HepG2 (cell line): Measurements from ENCODE around the gene PSMB2. TPM values are rescaled to one million over a fixed set of nuclear protein-coding genes. Genes with fewer than 3 reads are reported as not detected.

Experiments used
- ATAC-seq: fragments of 200-7000 bp; cut with Tn5 transposase; 3 replicates; pipeline ENCODE4 v1.9.1; 2020; ENCODE audit warnings: mild to moderate bottlenecking, moderate library complexity
- BruUV-seq: library from RNA; stranded (reverse); fragments of 400-500 nt; replicated peaks from 2 replicates; lab custom pipeline; 2021; lab: Mats Ljungman, UMichigan
- CTCF ChIA-PET: fragments of 300-600 bp; formaldehyde crosslinking; extraction: SDS; loops from one replicate; lab custom pipeline; 2021; ENCODE audit warnings: low total read pairs, inconsistent platforms, low intra/inter-chr PET ratio; lab: Yijun Ruan, JAX
- POLR2A ChIA-PET: fragments of 350-600 bp; sonication (Branson Sonifier 250); formaldehyde crosslinking; loops from one replicate; lab custom pipeline; 2020; ENCODE audit warnings: antibody characterized with exemption, inconsistent platforms; lab: Yijun Ruan, JAX
- DNase-seq: peaks from one replicate; pipeline ENCODE4 v3.0.0-alpha.2; 2015; ENCODE audit warnings: low spot score
- FAIRE-seq: peaks from 3 replicates; lab custom pipeline; 2011; peaks lifted over from hg19 to GRCh38; lab: Jason Lieb, UNC
- H2AFZ ChIP-seq: one replicate; pipeline ENCODE4 v1.6.1; 2011; ENCODE audit warnings: low read length, inconsistent platforms
- H3K27ac ChIP-seq: fragments of 300-600 bp; 3 replicates; pipeline ENCODE4 v1.8.0; 2011; ENCODE audit warnings: mixed run types, mild to moderate bottlenecking, mixed read lengths, low read length, inconsistent platforms; ENCODE audit not compliant: insufficient read depth; ENCODE audit errors: extremely low read length
- H3K27me3 ChIP-seq, 2 experiments: fragments of 200-600 bp in 1 of 2; 2 replicates in 1 of 2; 3 replicates in 1 of 2; pipeline versions ENCODE4 v1.6.0 to v1.8.0; 2011; ENCODE audit warnings: low read length in 2 of 2, mild to moderate bottlenecking in 2 of 2, moderate library complexity in 2 of 2, inconsistent platforms in 1 of 2; ENCODE audit not compliant: insufficient read depth in 2 of 2, control insufficient read depth in 1 of 2
- H3K36me3 ChIP-seq, 2 experiments: fragments of 200-600 bp in 1 of 2; replicated peaks in 1 of 2; 2 replicates in 1 of 2; 3 replicates in 1 of 2; pipeline versions ENCODE4 v1.5.1 to v1.8.0; 2011; ENCODE audit warnings: low read length in 2 of 2, inconsistent platforms in 1 of 2; ENCODE audit not compliant: insufficient read depth in 2 of 2, control insufficient read depth in 1 of 2
- H3K4me1 ChIP-seq: 2 replicates; pipeline ENCODE4 v1.5.1; 2012; ENCODE audit warnings: low read length, inconsistent platforms; ENCODE audit not compliant: insufficient read depth
- H3K4me2 ChIP-seq: 2 replicates; pipeline ENCODE4 v1.6.0; 2011; ENCODE audit warnings: low read depth, low read length, inconsistent platforms
- H3K4me3 ChIP-seq, 3 experiments: fragments of 200-600 bp in 1 of 3; sonication (generic), shearing (Covaris generic) in 1 of 3; replicated peaks in 1 of 3; 2 replicates each; pipeline ENCODE4 v1.5.1; 2011 to 2016; ENCODE audit warnings: low read length in 3 of 3, inconsistent platforms in 2 of 3, low read depth in 2 of 3, mild to moderate bottlenecking in 2 of 3, control low read depth in 1 of 3, mixed read lengths in 1 of 3; ENCODE audit not compliant: insufficient read depth in 1 of 3
- H3K79me2 ChIP-seq: one replicate; pipeline ENCODE4 v1.6.1; 2011; ENCODE audit warnings: low read length, inconsistent platforms; ENCODE audit not compliant: insufficient read depth
- H3K9ac ChIP-seq: 2 replicates; pipeline ENCODE4 v1.6.0; 2011; ENCODE audit warnings: mild to moderate bottlenecking, low read depth, low read length, inconsistent platforms; ENCODE audit not compliant: insufficient read depth
- H3K9me3 ChIP-seq: 2 replicates; pipeline ENCODE4 v1.5.1; 2012; ENCODE audit warnings: mild to moderate bottlenecking, low read length
- H4K20me1 ChIP-seq: 2 replicates; pipeline ENCODE4 v1.6.0; 2011; ENCODE audit warnings: inconsistent platforms, mild to moderate bottlenecking, low read length, moderate library complexity; ENCODE audit not compliant: insufficient read depth
- BORCS8-MEF2B ChIP-seq: sonication (generic); formaldehyde crosslinking; IDR thresholded peaks from 2 replicates; pipeline ENCODE4 v1.8.0; 2022; ENCODE audit warnings: mild to moderate bottlenecking, missing genetic modification reagents
- FOSL1 ChIP-seq: sonication (generic); formaldehyde crosslinking; IDR thresholded peaks from 2 replicates; pipeline ENCODE4 v1.9.0; 2021; ENCODE audit warnings: missing genetic modification reagents, borderline replicate concordance
- GABPB1 ChIP-seq: IDR thresholded peaks from 2 replicates; pipeline ENCODE4 v1.6.1; 2016; ENCODE audit warnings: mild to moderate bottlenecking, missing genetic modification reagents, moderate library complexity, missing compliant biosample characterization
- HNRNPUL1 ChIP-seq: fragments of 200-400 bp; formaldehyde crosslinking; IDR thresholded peaks from 2 replicates; pipeline ENCODE4 v1.6.1; 2017; ENCODE audit warnings: low read depth, mild to moderate bottlenecking, low read length, moderate library complexity
- NCOR1 ChIP-seq: fragments of 200-600 bp; sonication (generic); IDR thresholded peaks from 2 replicates; pipeline ENCODE4 v1.7.0; 2017; ENCODE audit warnings: antibody characterized with exemption, low read length, borderline replicate concordance
- NR1H2 ChIP-seq: sonication (generic); formaldehyde crosslinking; IDR thresholded peaks from 2 replicates; pipeline ENCODE4 v1.8.1; 2022; ENCODE audit warnings: low read depth, missing genetic modification reagents, borderline replicate concordance
- POLR2A ChIP-seq, 2 experiments: IDR thresholded peaks; 2 replicates each; pipeline ENCODE4 v1.6.1; 2011; ENCODE audit warnings: low read depth in 2 of 2, low read length in 2 of 2, mild to moderate bottlenecking in 1 of 2, moderate library complexity in 1 of 2; ENCODE audit not compliant: insufficient read depth in 1 of 2
- ZMYM2 ChIP-seq: sonication (generic); formaldehyde crosslinking; IDR thresholded peaks from 2 replicates; pipeline ENCODE4 v1.8.0; 2022; ENCODE audit warnings: mild to moderate bottlenecking, missing genetic modification reagents
- ZNF557 ChIP-seq: sonication (generic); formaldehyde crosslinking; IDR thresholded peaks from 2 replicates; pipeline ENCODE4 v1.4.0; 2020; ENCODE audit warnings: missing genetic modification reagents
- ZNF670 ChIP-seq: sonication (generic); formaldehyde crosslinking; IDR thresholded peaks from 2 replicates; pipeline ENCODE4 v1.8.0; 2022; ENCODE audit warnings: mild to moderate bottlenecking, missing genetic modification reagents, borderline replicate concordance
- ZNF713 ChIP-seq: sonication (generic); formaldehyde crosslinking; IDR thresholded peaks from 2 replicates; pipeline ENCODE4 v1.4.0; 2020; ENCODE audit warnings: mild to moderate bottlenecking, missing genetic modification reagents
- WGBS: methylation state at CpG from one replicate; pipeline ENCODE4 v1.1.6; 2017; ENCODE audit warnings: low lambda C conversion rate; 5-methylcytosine and 5-hydroxymethylcytosine counted together
- in situ Hi-C: cut with HindIII; loops from 2 replicates; pipeline ENCODE4 v1.10.0; 2017; ENCODE audit warnings: low pct_unique_long_range_greater_than_20kb; ENCODE audit not compliant: extremely low pct_ligation_motif_present
- intact Hi-C: fragments of 100-400 bp; cut with micrococcal nuclease; formaldehyde crosslinking; loops from one replicate; pipeline ENCODE4 v1.10.0; 2022; ENCODE audit not compliant: unreplicated experiment
- polyA plus RNA-seq, 8 experiments: library from polyadenylated mRNA; depleted of rRNA in 3 of 8; stranded (reverse) in 7 of 8; unstranded in 1 of 8; fragments of >200 nt; fragmentation: Illumina TruSeq in 4 of 8; extraction: Trizol in 4 of 8; gene quantifications; 2 replicates each; pipeline versions ENCODE4 v1.2.1 to v1.2.3, GENCODE V29; 2011 to 2016; ENCODE audit warnings: low read depth in 4 of 8, missing spikeins in 1 of 8, mixed read lengths in 1 of 8; ENCODE audit not compliant: insufficient read depth in 1 of 8
- total RNA-seq, 5 experiments: library from RNA; depleted of rRNA; stranded (reverse); fragments of >200 nt; fragmentation: Illumina TruSeq; extraction: Trizol; gene quantifications; 2 replicates each; pipeline ENCODE4 v1.2.3, GENCODE V29; 2016; ENCODE audit warnings: low read depth in 1 of 5
- TF ChIP-seq, protein P1 (sequence below): sonication (generic); formaldehyde crosslinking; IDR thresholded peaks from 2 replicates; pipeline ENCODE4 v1.5.0; 2020; ENCODE audit warnings: mild to moderate bottlenecking, missing genetic modification reagents
- TF ChIP-seq, protein P2 (sequence below): fragments of 450-650 bp; IDR thresholded peaks from 2 replicates; pipeline ENCODE4 v1.6.1; 2017; ENCODE audit warnings: mild to moderate bottlenecking
- TF ChIP-seq, protein P3 (sequence below): IDR thresholded peaks from 2 replicates; pipeline ENCODE4 v1.6.1; 2016; ENCODE audit warnings: mild to moderate bottlenecking

Gene PSMB2
- total and polyA plus RNA-seq, 2 of the 13 experiments (the other 11 are each of a cell fraction or from before 2014, with no cell fraction given): 60.6 to 62.2 TPM

DNA sequence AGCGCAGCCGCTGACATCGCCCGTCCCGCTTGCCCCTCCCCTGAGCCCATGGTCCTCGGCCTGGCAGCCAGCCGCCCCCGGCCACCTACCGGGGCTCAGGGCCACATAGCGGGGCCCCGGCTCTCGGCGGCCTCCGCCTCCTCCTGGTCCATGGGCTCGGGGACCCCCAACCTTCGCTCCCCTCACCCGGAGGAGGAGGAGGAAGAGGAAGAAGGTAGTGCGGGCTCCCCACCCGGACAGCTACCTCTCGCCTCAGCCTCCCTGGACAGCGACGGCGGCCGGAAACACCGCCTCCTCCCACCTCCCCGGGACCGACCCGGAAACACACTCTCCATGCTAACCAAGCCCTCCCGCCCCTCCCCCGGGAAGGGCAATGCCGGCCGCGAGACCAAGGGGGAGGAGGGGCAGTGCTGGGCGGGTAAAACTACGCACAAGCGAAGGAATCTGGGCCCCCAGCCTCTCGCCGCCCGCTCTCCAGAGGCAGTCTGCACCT lies 84.2 kb downstream of the PSMB2 start, which contains the start of gene KIAA0319L:
TSS of gene KIAA0319L (minus strand) at position 286 of the 493 bp plus-strand sequence. CDS start 2,912 bp downstream, outside the sequence.
- intact Hi-C loops: no loop called here
- H3K9ac ChIP-seq: peak within 1 kb of the TSS; percentile 89
- H3K36me3 ChIP-seq: peaks cover 6 to 25% of the 10 kb centered on the region in 2 experiments; a peak in 4 of 5 replicates
- no peaks in the 10 kb centered on the region for H3K9me3 ChIP-seq
- H3K4me3 ChIP-seq: peak within 1 kb of the TSS; percentile 67 to 84 (median 82)
- H3K27ac ChIP-seq: peak within 1 kb of the TSS; percentile 98
- H3K79me2 ChIP-seq: peaks cover 22% of the 10 kb centered on the region
- peak; percentile 60 for DNase-seq
- ChIA-PET CTCF (no interaction called here), POLR2A (interaction anchor here (0.7 to 2.4 kb wide), 12 partner anchors 10 to 697 kb away, joined by 3 to 25 read pairs (median 4); partner anchors contain the start of genes CLSPN, SFPQ, SMIM12 and TFAP2E)
- peaks cover 14% of the 10 kb centered on the region for H4K20me1 ChIP-seq
- H3K4me2 ChIP-seq: peak within 1 kb of the TSS; percentile 92
- in situ Hi-C loops: loop anchor here (10.0 kb wide), 1 partner anchor 362 kb away; the partner anchor contains the start of gene SFPQ
- FAIRE-seq: peak; percentile 48
- no CpG with 5 or more reads among the region's 39 CpGs for WGBS
- H3K4me1 ChIP-seq: peaks cover 45% of the 10 kb centered on the region
- H3K27me3 ChIP-seq: no peaks in the 10 kb centered on the region
- BruUV-seq: no TSS peak
- ATAC-seq: peak; percentile 87
- no peak within 1 kb of the TSS for H2AFZ ChIP-seq
- TF ChIP-seq GABPB1 (CRISPR knock-in tag) (peak; percentile 98), NR1H2 (no peak), NCOR1 (no peak), HNRNPUL1 (0 out of 2 replicates have a peak, but pooled peaks have one; percentile 5), ZNF557 (CRISPR knock-in tag) (no peak), ZNF713 (CRISPR knock-in tag) (no peak), POLR2A (IDR thresholded peaks at IDR 0.05; ENCODE audit: insufficient read depth in 1 of 2, low read depth in 2 of 2, low read length in 2 of 2) (peak; percentile 60 to 87), FOSL1 (CRISPR knock-in tag) (no peak), BORCS8-MEF2B (CRISPR knock-in tag) (peak; percentile 73; the same call in 1 of the 2 replicates), ZMYM2 (CRISPR knock-in tag) (no peak), ZNF670 (CRISPR knock-in tag) (0 out of 2 replicates have a peak, but pooled peaks have one; percentile 49)
- TF ChIP-seq, protein P1, sequence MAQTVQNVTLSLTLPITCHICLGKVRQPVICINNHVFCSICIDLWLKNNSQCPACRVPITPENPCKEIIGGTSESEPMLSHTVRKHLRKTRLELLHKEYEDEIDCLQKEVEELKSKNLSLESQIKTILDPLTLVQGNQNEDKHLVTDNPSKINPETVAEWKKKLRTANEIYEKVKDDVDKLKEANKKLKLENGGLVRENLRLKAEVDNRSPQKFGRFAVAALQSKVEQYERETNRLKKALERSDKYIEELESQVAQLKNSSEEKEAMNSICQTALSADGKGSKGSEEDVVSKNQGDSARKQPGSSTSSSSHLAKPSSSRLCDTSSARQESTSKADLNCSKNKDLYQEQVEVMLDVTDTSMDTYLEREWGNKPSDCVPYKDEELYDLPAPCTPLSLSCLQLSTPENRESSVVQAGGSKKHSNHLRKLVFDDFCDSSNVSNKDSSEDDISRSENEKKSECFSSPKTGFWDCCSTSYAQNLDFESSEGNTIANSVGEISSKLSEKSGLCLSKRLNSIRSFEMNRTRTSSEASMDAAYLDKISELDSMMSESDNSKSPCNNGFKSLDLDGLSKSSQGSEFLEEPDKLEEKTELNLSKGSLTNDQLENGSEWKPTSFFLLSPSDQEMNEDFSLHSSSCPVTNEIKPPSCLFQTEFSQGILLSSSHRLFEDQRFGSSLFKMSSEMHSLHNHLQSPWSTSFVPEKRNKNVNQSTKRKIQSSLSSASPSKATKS (CRISPR knock-in tag): peak; percentile 27; the same call in 1 of the 2 replicates
- TF ChIP-seq, protein P2, sequence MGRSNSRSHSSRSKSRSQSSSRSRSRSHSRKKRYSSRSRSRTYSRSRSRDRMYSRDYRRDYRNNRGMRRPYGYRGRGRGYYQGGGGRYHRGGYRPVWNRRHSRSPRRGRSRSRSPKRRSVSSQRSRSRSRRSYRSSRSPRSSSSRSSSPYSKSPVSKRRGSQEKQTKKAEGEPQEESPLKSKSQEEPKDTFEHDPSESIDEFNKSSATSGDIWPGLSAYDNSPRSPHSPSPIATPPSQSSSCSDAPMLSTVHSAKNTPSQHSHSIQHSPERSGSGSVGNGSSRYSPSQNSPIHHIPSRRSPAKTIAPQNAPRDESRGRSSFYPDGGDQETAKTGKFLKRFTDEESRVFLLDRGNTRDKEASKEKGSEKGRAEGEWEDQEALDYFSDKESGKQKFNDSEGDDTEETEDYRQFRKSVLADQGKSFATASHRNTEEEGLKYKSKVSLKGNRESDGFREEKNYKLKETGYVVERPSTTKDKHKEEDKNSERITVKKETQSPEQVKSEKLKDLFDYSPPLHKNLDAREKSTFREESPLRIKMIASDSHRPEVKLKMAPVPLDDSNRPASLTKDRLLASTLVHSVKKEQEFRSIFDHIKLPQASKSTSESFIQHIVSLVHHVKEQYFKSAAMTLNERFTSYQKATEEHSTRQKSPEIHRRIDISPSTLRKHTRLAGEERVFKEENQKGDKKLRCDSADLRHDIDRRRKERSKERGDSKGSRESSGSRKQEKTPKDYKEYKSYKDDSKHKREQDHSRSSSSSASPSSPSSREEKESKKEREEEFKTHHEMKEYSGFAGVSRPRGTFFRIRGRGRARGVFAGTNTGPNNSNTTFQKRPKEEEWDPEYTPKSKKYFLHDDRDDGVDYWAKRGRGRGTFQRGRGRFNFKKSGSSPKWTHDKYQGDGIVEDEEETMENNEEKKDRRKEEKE: no peak
- TF ChIP-seq, protein P3, sequence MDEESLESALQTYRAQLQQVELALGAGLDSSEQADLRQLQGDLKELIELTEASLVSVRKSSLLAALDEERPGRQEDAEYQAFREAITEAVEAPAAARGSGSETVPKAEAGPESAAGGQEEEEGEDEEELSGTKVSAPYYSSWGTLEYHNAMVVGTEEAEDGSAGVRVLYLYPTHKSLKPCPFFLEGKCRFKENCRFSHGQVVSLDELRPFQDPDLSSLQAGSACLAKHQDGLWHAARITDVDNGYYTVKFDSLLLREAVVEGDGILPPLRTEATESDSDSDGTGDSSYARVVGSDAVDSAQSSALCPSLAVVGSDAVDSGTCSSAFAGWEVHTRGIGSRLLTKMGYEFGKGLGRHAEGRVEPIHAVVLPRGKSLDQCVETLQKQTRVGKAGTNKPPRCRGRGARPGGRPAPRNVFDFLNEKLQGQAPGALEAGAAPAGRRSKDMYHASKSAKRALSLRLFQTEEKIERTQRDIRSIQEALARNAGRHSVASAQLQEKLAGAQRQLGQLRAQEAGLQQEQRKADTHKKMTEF (CRISPR knock-in tag): peak; percentile 81; the same call in 1 of the 2 replicates
